ENCODE measurements around the gene NBEA.
"Not testable (repeated sequence)": the region's sequence is repeated elsewhere in the genome, so short reads cannot be mapped to it uniquely, and the experiment has no call there.

NBEA gene, protein sequence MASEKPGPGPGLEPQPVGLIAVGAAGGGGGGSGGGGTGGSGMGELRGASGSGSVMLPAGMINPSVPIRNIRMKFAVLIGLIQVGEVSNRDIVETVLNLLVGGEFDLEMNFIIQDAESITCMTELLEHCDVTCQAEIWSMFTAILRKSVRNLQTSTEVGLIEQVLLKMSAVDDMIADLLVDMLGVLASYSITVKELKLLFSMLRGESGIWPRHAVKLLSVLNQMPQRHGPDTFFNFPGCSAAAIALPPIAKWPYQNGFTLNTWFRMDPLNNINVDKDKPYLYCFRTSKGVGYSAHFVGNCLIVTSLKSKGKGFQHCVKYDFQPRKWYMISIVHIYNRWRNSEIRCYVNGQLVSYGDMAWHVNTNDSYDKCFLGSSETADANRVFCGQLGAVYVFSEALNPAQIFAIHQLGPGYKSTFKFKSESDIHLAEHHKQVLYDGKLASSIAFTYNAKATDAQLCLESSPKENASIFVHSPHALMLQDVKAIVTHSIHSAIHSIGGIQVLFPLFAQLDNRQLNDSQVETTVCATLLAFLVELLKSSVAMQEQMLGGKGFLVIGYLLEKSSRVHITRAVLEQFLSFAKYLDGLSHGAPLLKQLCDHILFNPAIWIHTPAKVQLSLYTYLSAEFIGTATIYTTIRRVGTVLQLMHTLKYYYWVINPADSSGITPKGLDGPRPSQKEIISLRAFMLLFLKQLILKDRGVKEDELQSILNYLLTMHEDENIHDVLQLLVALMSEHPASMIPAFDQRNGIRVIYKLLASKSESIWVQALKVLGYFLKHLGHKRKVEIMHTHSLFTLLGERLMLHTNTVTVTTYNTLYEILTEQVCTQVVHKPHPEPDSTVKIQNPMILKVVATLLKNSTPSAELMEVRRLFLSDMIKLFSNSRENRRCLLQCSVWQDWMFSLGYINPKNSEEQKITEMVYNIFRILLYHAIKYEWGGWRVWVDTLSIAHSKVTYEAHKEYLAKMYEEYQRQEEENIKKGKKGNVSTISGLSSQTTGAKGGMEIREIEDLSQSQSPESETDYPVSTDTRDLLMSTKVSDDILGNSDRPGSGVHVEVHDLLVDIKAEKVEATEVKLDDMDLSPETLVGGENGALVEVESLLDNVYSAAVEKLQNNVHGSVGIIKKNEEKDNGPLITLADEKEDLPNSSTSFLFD (N-terminal part only)

GRCh38 chr13:34941835-34942731 is at the start of gene NBEA:
NBEA (plus strand) TSS chr13:34942270; CDS start chr13:34942821, 551 bp downstream.
- DNase-seq: peak in 57 of 58 donors; percentile 28 to 88 (median 72)

- no peak for DNase-seq
Observed at GRCh38 chr13:34894756-34895155, 47.3 kb upstream of the NBEA start.

- no peak for DNase-seq
Observed at GRCh38 chr13:34897220-34897619, 44.9 kb upstream of the NBEA start.

- DNase-seq: no peak
Observed at GRCh38 chr13:34899888-34900287, 42.2 kb upstream of the NBEA start.

DNA sequence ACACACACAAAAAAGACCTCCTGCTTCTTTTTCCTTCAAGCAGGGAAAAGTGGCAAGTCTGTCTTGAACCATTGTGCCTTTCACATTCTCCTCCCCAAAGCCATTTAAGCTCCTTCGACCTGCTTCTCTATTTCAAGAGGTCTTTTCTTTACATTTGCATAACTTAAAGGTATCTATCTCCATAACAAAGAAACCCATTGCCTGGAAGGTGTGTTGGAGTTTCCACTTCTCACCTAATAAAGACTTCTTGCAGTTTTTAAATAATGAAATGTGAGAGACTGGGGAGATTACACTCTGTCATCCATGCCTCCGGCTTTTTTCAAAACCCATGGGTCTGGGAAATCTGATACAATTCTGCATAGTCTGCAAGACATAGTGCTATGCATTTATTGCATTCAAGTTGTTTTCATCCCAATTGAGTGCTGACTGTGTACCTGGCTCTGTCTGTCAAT is 41.8 kb upstream of the NBEA start:
- no peak for DNase-seq

DNA sequence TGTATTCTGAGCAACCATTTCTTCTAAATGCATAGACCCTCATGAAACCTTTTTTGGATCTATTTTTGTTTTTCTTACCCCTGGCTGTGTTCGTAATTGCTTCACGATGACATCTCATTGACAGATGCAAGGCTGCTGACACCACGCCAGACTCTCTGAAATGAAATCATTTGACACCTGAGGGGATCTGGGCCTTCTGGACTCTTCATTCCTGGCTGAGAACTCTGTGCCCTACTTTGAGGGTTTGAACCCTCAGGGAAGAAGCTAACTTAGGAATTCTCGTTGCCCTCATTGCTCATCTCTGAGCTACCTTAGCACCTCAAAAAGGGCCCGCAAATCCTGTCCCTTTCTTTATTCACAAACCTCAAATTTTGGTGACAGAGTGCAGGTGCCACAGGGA is 40.5 kb upstream of the NBEA start:
- DNase-seq: no peak

DNA sequence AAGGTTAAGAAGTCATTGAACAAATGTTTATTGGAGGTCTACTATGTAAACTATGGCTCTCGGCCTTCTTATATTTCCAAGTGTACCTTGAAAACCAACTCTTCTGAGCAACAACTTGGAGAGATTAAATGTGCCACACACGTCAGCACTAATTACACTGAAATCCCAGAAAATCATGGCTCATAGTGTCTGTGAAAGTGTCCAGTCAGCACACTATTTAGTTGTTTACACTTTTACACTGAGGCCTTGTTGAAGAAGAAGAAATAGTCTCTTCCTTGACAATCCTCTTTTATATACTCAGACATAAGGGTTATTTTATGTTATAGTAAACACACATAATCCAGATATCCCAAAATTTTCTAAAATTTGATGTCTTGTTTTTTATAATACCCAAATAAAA is 30.9 kb upstream of the NBEA start:
- no peak for DNase-seq

DNA sequence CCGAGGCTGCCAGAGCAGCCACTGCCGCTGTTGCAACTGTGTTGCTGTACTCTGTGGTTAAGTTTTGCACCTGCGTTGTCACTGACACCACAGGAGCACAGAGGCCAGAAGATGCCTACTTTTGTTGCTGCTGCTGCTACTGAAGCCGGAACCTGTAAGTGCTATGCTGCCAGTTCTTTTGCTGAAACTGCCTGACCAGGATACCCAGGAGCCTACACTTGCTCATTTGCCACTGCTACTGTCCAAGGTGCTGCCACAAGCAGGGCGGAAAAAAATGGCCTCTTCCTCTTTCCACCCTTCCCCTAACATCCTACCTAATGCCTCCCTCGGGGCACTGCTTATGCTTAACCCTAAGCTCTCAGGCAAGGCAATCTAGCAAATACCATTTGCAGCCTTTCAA is 29.0 kb upstream of the NBEA start:
- no peak for DNase-seq

DNA sequence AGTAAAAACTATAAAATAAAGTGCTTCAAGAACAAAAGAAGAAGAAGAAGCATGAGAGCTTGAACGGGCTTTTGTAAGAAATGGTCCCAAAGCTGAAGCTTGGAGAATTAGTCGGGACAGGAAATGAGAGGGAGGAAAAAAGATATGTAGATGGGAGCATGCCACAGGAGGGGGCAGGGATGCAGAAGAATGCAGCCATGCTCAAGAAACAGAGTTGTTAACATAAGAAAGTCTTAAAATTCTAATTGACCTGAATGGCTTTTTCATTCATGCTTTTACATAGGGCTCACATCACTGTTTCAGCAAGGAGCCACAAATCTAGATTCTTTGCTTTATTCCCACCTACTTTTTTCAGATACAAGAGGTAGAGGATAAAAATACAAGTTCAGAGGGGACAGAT is 27.7 kb upstream of the NBEA start:
- DNase-seq: no peak

- DNase-seq: no peak
Observed at GRCh38 chr13:34926508-34926907, 15.6 kb upstream of the NBEA start.

DNA sequence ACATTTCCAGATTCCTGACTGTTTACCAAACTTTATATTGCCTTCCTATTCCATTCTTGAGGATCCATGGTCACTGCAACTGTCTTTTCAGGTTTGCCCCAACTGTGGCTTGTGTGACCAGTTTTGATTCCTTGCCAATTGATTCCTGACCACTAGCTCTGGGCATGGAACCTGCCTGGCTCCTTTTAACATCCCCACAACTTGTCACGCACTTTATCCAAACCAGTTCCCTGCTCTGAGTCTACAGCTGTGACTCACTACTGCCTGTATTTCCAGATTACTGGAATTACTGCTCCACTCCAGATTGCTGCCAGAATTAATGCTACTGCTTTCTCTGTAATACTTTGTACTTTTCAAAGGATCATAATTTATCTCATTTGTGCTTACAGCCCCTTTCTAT is 13.4 kb upstream of the NBEA start:
- DNase-seq: not testable (repeated sequence)

GRCh38 chr13:34931572-34931971 is 10.5 kb upstream of the NBEA start:
- DNase-seq: no peak

DNA sequence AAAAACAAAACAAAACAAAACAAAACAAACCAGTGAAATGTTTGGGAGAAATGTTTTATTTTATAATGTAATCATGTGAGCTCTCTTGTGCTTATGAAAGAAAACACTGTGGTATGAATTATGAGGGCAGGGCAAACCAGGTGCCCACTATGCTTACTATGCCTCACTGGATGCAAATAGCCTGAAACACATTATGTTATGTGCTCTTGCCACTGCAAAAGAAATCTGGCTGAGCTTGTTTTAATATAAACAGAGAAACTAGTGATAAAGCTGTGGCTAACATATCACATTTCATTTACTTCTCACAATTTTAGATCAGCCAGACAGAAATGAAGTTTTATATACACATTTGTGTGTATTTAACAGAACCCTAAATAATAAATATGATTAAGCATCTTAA is 8.7 kb upstream of the NBEA start:
- no peak for DNase-seq

GRCh38 chr13:34933786-34934185 is 8.3 kb upstream of the NBEA start:
- no peak for DNase-seq

- no peak for DNase-seq
Observed at GRCh38 chr13:34935841-34936240, 6.2 kb upstream of the NBEA start.

DNA sequence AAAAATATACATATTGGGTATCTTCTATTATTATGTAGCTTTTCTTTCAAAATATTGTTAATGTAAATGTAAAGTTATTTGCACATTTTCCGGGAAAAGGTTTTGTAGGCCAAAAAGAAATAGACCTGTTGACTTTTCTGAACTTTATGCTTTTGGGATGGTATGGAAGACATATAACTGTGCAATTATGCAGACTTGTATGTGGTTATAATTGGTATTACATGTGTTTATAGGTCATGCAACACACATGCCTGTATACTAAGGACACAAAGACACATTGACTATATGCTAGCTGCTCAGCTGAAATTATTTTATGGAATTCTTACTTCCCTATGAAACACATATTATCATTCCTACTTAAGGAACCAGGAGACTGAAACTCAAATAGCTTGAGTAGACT is 2.3 kb upstream of the NBEA start:
- no peak for DNase-seq

GRCh38 chr13:34941436-34941834 is 635 bp upstream of the NBEA start:
- DNase-seq: peak in 5 of 58 donors; percentile 7 to 52 (median 15)

- peak in 37 of 58 donors; percentile 1 to 55 (median 23) for DNase-seq
Observed at GRCh38 chr13:34942732-34943435, 814 bp downstream of the NBEA start.

GRCh38 chr13:34943436-34944273 is 1.6 kb downstream of the NBEA start:
- DNase-seq: peak in 6 of 58 donors; percentile 2 to 27 (median 22)
